Stimulated activated CD4-positive, alpha-beta T cell treated with anti-CD3 and anti-CD28 coated beads, Interleukin-1b, Interleukin-23, amount 100 ng/mL, for 1 hour (primary cell): ENCODE results near the gene ZNF831.

Experiments used
- DNase-seq, 2 donors: peaks; one replicate each; pipeline ENCODE4 v3.0.0-alpha.2; 2020; ENCODE audit warnings: low read depth in 2 of 2

ZNF831 gene

GRCh38 chr20:59157531-59157930 is 6.1 kb upstream of the ZNF831 start:
- DNase-seq: no peak

- DNase-seq: no peak
Measured at GRCh38 chr20:59157961-59158541, 5.6 kb upstream of the ZNF831 start.

DNA sequence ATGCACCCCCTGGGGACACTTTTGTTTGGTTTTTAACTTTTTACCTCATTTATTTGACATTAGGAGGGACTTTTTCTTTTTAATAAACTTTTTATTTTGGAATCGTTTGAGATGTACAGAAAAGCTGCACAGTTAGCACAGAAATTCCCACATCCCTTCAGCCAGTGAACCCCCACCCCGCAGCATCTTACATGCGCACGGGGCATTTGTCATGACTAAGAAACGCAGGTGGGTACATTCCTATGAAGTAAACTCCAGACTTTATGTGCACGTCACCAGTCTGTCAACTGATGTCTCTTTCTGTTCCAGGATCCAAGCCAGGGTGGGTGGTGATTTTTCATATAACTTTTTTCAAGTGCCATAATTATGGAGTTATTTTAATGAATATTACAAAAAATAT is 4.9 kb upstream of the ZNF831 start:
- DNase-seq: no peak

DNA sequence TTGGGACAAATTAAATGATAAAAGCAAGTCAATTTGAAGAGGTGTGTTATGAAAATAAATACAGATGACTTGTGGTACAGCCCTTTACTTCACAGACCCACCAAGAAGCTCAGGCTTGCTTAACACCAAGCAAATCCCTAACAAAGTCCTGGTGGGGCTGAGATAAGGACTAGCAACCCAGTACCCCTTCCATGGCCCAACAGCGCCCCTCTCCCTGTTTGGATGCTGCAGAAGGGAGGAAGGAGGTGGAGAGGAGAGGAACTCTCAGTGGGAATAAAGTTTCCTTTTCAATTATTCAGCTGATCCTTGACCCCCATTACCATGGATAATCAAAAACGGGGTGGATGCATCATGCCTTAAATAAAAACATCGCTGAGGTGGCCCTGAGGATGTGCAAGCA is 4.5 kb upstream of the ZNF831 start:
- no peak for DNase-seq

GRCh38 chr20:59159493-59160376 is 3.9 kb upstream of the ZNF831 start:
- DNase-seq: no peak

GRCh38 chr20:59160389-59161115 is 3.1 kb upstream of the ZNF831 start:
- DNase-seq: no peak

- no peak for DNase-seq
Measured at GRCh38 chr20:59161721-59162120, 1.9 kb upstream of the ZNF831 start.

DNA sequence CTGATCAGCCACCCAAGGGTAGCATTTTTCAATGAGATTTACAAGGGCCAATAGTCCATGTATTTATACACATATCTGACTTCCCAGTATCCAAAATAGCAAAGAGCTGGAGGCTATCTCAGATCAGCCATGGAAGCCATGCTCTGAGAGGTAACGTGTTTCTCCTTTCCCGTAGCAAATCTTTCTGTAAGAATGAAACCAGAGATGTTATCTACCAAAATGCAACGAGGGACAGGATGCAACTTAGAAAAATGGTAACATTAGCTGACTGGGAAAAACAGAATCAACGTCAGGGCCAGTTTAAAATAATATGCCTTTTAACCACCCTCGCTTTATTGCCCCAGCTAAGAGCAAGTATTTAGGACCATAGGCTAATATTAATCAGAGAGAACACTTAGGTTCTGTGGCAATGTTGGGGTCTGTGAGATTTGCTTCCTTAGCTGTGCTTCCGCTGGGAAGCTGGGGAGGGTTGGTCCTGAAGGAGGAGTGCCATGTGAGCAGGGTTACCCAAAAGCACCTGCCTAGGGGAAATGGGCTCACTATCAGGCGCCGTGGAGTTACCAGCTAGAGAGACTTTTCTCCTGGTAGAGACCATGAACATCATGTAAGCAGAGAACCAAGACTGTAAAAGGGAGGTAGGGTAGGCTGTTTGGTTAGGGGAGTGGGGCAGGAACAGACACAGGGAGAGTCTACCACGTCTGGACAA is 1.2 kb downstream of the ZNF831 start:
- DNase-seq: no peak

DNA sequence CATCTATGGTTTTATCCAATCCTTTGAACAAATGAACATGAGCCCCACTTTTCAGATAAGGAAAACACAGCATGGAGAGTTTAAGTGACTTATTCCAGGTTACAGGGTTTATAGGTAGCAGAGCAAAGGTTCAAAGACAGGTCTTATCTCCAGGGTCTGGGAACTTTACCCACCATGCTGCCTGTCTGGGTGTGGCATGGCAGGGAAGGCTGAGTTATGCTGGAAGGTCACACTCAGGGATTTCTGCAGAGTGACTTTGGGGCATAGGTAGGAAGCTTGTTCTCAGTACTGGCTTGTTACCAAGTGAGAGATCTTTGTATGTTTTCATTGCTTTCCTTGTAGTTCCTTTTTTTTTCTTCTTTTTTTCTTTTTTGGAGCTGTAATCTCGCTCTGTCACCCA is 1.8 kb downstream of the ZNF831 start:
- no peak for DNase-seq

DNA sequence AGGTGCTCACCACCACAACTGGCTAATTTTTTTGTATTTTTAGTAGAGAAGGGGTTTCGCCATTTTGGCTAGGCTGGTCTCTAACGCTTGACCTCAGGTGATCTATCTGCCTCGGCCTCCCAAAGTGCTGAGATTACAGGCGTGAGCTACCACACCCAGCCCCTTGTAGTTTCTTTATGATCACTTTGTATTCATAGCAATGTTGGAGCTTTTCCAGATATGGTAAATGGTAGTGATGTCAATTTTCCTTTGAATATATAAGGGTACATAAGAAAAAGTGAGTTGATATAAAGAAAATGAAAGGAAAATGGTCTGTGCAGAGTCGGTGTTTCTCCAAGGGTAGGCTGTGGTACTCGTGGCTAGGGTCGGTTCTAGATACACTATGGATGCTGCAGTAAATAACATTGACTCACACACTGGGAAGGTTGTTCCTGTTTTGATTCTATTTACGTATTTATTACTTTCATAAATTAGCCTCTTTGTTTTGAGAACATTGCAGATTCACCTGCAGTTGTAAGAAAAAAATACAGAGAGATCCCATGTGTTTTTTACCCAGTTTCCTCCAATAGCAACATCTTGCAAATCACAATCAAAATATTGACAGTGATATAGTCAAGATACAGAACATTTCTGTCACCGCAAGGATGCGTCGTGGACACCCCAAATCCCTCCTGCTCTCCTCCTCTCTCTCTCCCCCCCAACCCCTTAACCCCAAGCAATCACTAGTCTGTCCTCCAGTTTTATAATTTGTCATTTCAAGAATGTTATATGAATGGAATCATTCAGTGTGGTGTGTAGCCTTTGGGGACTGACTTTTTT is 2.5 kb downstream of the ZNF831 start:
- no peak for DNase-seq

GRCh38 chr20:59170406-59171349 is 7.1 kb downstream of the ZNF831 start:
- no peak for DNase-seq

- no peak for DNase-seq
Measured at GRCh38 chr20:59171986-59172385, 8.4 kb downstream of the ZNF831 start.

GRCh38 chr20:59173938-59174491 is 10.4 kb downstream of the ZNF831 start:
- DNase-seq: no peak

DNA sequence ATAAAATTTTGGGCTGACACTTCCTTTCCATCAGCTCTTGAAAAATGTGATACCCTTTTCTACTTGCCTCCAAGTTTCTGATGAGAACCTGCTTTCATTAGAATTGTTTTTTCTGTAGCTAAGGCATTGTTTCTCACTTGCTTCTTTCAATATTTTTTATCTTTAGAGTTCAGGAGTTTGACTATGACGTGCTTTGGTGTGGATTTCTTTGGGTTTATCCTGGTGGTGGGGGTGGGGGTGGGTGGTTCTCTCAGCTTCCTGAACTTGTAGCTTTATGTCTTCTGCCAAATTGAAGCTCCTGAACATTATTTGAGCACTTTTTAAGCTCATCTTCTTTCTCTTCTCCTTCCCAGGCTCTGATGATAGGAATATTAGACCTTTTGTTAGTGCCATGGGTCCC is 11.4 kb downstream of the ZNF831 start:
- DNase-seq: no peak

DNA sequence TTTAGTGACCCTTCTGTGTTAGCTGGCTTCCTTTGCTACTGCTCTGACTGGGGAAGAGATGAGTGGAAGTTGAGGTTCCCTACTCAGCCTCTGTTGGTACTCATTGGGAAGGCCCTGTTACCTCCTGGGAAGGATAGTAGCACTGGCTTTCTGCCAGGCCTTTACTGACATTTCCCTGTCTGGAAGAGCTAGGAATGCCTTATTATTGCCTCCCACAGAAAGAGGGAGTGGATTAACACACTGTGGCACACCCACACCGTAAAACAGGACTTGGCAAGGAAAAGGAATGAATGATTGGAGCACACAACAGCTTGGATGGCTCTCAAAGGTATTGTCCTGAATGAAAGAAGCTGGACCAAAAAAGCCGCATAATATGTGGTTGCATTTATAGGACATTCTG is 12.2 kb downstream of the ZNF831 start:
- DNase-seq: no peak

- DNase-seq: no peak
Measured at GRCh38 chr20:59176812-59177211, 13.2 kb downstream of the ZNF831 start.

DNA sequence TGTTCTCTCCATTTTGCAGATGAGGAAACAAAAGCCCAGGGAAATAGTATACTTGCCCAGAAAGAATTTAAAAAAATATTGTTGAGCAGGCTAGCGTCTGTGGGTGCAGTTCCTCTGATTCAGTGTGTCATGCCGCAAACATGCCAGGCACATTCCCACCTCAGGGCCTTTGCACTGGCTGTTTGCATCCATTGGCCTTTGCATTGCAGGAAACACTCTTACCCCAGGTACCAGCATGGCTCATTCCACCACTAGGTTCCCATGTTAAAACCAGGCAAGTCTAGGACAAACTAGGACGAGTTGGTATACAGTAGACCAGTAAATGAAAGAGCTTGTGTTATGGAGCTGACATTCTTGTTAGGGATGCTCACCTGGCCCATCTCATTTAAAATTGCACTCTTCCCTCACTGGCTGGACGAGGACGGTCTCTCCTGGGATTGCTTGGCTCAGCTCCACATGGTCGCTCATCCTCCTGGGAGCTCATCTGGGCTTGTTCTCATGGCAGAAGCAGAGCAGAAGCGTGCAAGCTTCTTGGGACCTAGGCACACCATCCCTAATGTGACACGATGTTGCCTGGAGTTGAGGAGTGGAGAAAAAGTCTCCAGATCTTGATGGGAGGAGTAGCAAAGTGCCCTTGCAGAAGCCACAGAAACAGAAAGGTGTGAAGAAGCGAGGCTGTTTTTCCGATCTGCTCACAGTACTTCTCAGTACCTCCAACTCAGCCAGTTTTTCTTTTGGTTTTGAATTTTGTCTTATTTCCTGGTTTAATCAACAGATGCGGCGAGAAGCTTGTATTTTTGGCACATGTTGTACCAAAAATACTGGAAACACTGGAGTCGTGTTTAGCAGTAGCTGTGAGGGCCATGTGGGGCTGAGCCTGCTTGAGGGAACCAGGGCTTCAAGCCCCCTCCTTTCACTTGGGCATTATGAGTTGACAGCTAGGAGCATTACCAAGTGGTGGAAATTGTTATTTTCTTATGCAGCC is 13.9 kb downstream of the ZNF831 start:
- DNase-seq: no peak

GRCh38 chr20:59178983-59179595 is 15.5 kb downstream of the ZNF831 start:
- no peak for DNase-seq
